ENCODE results near the gene DOCK3. TPM values are rescaled to one million over a fixed set of nuclear protein-coding genes. Genes with fewer than 3 reads are reported as not detected.

Gene DOCK3
- total and polyA plus RNA-seq, 4 donors: 11.0 to 35.7 (median 33.0) TPM

- H3K4me3 ChIP-seq (ENCODE audit: low read depth, low read length): no peak overlapping the region
- H3K27me3 ChIP-seq (ENCODE audit: control insufficient read depth, insufficient read depth, low read length): no peaks in the 10 kb centered on the region
- 98% methylated on average over 4 of the region's 15 CpGs for WGBS (ENCODE audit: insufficient coverage)
- no peak for DNase-seq (ENCODE audit: low read depth in 4 of 6, low spot score in 6 of 6)
- peaks cover 3% of the 10 kb centered on the region for H3K4me1 ChIP-seq (ENCODE audit: control insufficient read depth, insufficient read depth, low read length)
- H3K27ac ChIP-seq (ENCODE audit: low read depth, low read length): no peak overlapping the region
- peaks cover 8% of the 10 kb centered on the region for H3K36me3 ChIP-seq (ENCODE audit: control insufficient read depth, insufficient read depth, low read length)
- no peaks in the 10 kb centered on the region for H3K9me3 ChIP-seq (ENCODE audit: control insufficient read depth, insufficient read depth, low read length)
These were observed 304.4 kb downstream of the DOCK3 start for GRCh38 chr3:50978991-50979667.

GRCh38 chr3:50982540-50983325 lies 308.0 kb downstream of the DOCK3 start:
- Histone ChIP-seq H3K4me1 (ENCODE audit: control insufficient read depth, insufficient read depth, low read length) (peaks cover 3% of the 10 kb centered on the region), H3K27ac (ENCODE audit: low read depth, low read length) (no peak overlapping the region), H3K4me3 (ENCODE audit: low read depth, low read length) (no peak overlapping the region), H3K9me3 (ENCODE audit: control insufficient read depth, insufficient read depth, low read length) (no peaks in the 10 kb centered on the region), H3K27me3 (ENCODE audit: control insufficient read depth, insufficient read depth, low read length) (no peaks in the 10 kb centered on the region), H3K36me3 (ENCODE audit: control insufficient read depth, insufficient read depth, low read length) (peaks cover 8% of the 10 kb centered on the region)
- WGBS (ENCODE audit: insufficient coverage): 93% methylated on average over 9 of the region's 9 CpGs
- no peak for DNase-seq (ENCODE audit: low read depth in 4 of 6, low spot score in 6 of 6)

- Histone ChIP-seq H3K27me3 (ENCODE audit: control insufficient read depth, insufficient read depth, low read length) (no peaks in the 10 kb centered on the region), H3K4me1 (ENCODE audit: control insufficient read depth, insufficient read depth, low read length) (peaks cover 7% of the 10 kb centered on the region), H3K4me3 (ENCODE audit: low read depth, low read length) (no peak overlapping the region), H3K27ac (ENCODE audit: low read depth, low read length) (no peak overlapping the region), H3K36me3 (ENCODE audit: control insufficient read depth, insufficient read depth, low read length) (peaks cover 14% of the 10 kb centered on the region), H3K9me3 (ENCODE audit: control insufficient read depth, insufficient read depth, low read length) (no peaks in the 10 kb centered on the region)
- DNase-seq (ENCODE audit: low read depth in 4 of 6, low spot score in 6 of 6): no peak
- WGBS (ENCODE audit: insufficient coverage): 100% methylated on average over 5 of the region's 5 CpGs
These were observed 309.2 kb downstream of the DOCK3 start for GRCh38 chr3:50983887-50984286.

GRCh38 chr3:50985893-50986292 lies 311.2 kb downstream of the DOCK3 start:
- H3K36me3 ChIP-seq (ENCODE audit: control insufficient read depth, insufficient read depth, low read length): peaks cover 14% of the 10 kb centered on the region
- H3K4me3 ChIP-seq (ENCODE audit: low read depth, low read length): no peak overlapping the region
- no peak overlapping the region for H3K27ac ChIP-seq (ENCODE audit: low read depth, low read length)
- H3K27me3 ChIP-seq (ENCODE audit: control insufficient read depth, insufficient read depth, low read length): no peaks in the 10 kb centered on the region
- H3K4me1 ChIP-seq (ENCODE audit: control insufficient read depth, insufficient read depth, low read length): peaks cover 7% of the 10 kb centered on the region
- DNase-seq (ENCODE audit: low read depth in 4 of 6, low spot score in 6 of 6): no peak
- H3K9me3 ChIP-seq (ENCODE audit: control insufficient read depth, insufficient read depth, low read length): peaks cover 5% of the 10 kb centered on the region
- WGBS (ENCODE audit: insufficient coverage): no CpG with 5 or more reads among the region's 1 CpG

GRCh38 chr3:50986726-50987125 lies 312.0 kb downstream of the DOCK3 start:
- Histone ChIP-seq H3K4me1 (ENCODE audit: control insufficient read depth, insufficient read depth, low read length) (peaks cover 7% of the 10 kb centered on the region), H3K27me3 (ENCODE audit: control insufficient read depth, insufficient read depth, low read length) (no peaks in the 10 kb centered on the region), H3K4me3 (ENCODE audit: low read depth, low read length) (no peak overlapping the region), H3K27ac (ENCODE audit: low read depth, low read length) (no peak overlapping the region), H3K9me3 (ENCODE audit: control insufficient read depth, insufficient read depth, low read length) (peaks cover 5% of the 10 kb centered on the region), H3K36me3 (ENCODE audit: control insufficient read depth, insufficient read depth, low read length) (peaks cover 14% of the 10 kb centered on the region)
- peak in 2 of 6 donors; percentile 25 to 61 for DNase-seq (ENCODE audit: low read depth in 4 of 6, low spot score in 6 of 6)
- WGBS (ENCODE audit: insufficient coverage): no CpG with 5 or more reads among the region's 2 CpGs

- no peak overlapping the region for H3K27ac ChIP-seq (ENCODE audit: low read depth, low read length)
- DNase-seq (ENCODE audit: low read depth in 4 of 6, low spot score in 6 of 6): no peak
- no peaks in the 10 kb centered on the region for H3K27me3 ChIP-seq (ENCODE audit: control insufficient read depth, insufficient read depth, low read length)
- no peaks in the 10 kb centered on the region for H3K36me3 ChIP-seq (ENCODE audit: control insufficient read depth, insufficient read depth, low read length)
- H3K4me1 ChIP-seq (ENCODE audit: control insufficient read depth, insufficient read depth, low read length): no peaks in the 10 kb centered on the region
- 100% methylated on average over 1 of the region's 1 CpG for WGBS (ENCODE audit: insufficient coverage)
- no peak overlapping the region for H3K4me3 ChIP-seq (ENCODE audit: low read depth, low read length)
- peaks cover 5% of the 10 kb centered on the region for H3K9me3 ChIP-seq (ENCODE audit: control insufficient read depth, insufficient read depth, low read length)
These were observed 319.8 kb downstream of the DOCK3 start for GRCh38 chr3:50994537-50994936.

GRCh38 chr3:50995085-50995824 lies 320.5 kb downstream of the DOCK3 start:
- no CpG with 5 or more reads among the region's 1 CpG for WGBS (ENCODE audit: insufficient coverage)
- no peaks in the 10 kb centered on the region for H3K36me3 ChIP-seq (ENCODE audit: control insufficient read depth, insufficient read depth, low read length)
- no peak for DNase-seq (ENCODE audit: low read depth in 4 of 6, low spot score in 6 of 6)

GRCh38 chr3:51002495-51002894 lies 327.8 kb downstream of the DOCK3 start:
- H3K4me3 ChIP-seq (ENCODE audit: low read depth, low read length): no peak overlapping the region
- no peaks in the 10 kb centered on the region for H3K9me3 ChIP-seq (ENCODE audit: control insufficient read depth, insufficient read depth, low read length)
- H3K27me3 ChIP-seq (ENCODE audit: control insufficient read depth, insufficient read depth, low read length): no peaks in the 10 kb centered on the region
- H3K27ac ChIP-seq (ENCODE audit: low read depth, low read length): no peak overlapping the region
- H3K4me1 ChIP-seq (ENCODE audit: control insufficient read depth, insufficient read depth, low read length): no peaks in the 10 kb centered on the region
- no peaks in the 10 kb centered on the region for H3K36me3 ChIP-seq (ENCODE audit: control insufficient read depth, insufficient read depth, low read length)
- DNase-seq (ENCODE audit: low read depth in 4 of 6, low spot score in 6 of 6): no peak

More at GRCh38 chr3:50995085-50995824, 320.5 kb downstream of the DOCK3 start:
- Histone ChIP-seq H3K4me1 (ENCODE audit: control insufficient read depth, insufficient read depth, low read length) (no peaks in the 10 kb centered on the region), H3K4me3 (ENCODE audit: low read depth, low read length) (no peak overlapping the region), H3K27ac (ENCODE audit: low read depth, low read length) (no peak overlapping the region), H3K27me3 (ENCODE audit: control insufficient read depth, insufficient read depth, low read length) (no peaks in the 10 kb centered on the region), H3K9me3 (ENCODE audit: control insufficient read depth, insufficient read depth, low read length) (peaks cover 5% of the 10 kb centered on the region)

GRCh38 chr3:51004235-51004634 lies 329.5 kb downstream of the DOCK3 start:
- Histone ChIP-seq H3K36me3 (ENCODE audit: control insufficient read depth, insufficient read depth, low read length) (no peaks in the 10 kb centered on the region), H3K9me3 (ENCODE audit: control insufficient read depth, insufficient read depth, low read length) (no peaks in the 10 kb centered on the region), H3K4me1 (ENCODE audit: control insufficient read depth, insufficient read depth, low read length) (no peaks in the 10 kb centered on the region), H3K27me3 (ENCODE audit: control insufficient read depth, insufficient read depth, low read length) (no peaks in the 10 kb centered on the region), H3K27ac (ENCODE audit: low read depth, low read length) (no peak overlapping the region), H3K4me3 (ENCODE audit: low read depth, low read length) (no peak overlapping the region)
- no CpG with 5 or more reads among the region's 2 CpGs for WGBS (ENCODE audit: insufficient coverage)
- DNase-seq (ENCODE audit: low read depth in 4 of 6, low spot score in 6 of 6): no peak
